Spleen (tissue), 7 donors: ENCODE data around the gene MICALL2.

Experiments
- CTCF ChIP-seq, 11 experiments: fragments of 200-600 bp in 7 of 11; fragments of 450-650 bp in 4 of 11; sonication (generic) in 4 of 11; IDR thresholded peaks in 8 of 11; conservative IDR thresholded peaks in 3 of 11; 1 replicate in 7 of 11; 2 replicates in 4 of 11; pipeline versions ENCODE4 v1.4.0 to v1.8.0; 2016 to 2021; ENCODE audit warnings: antibody characterized with exemption in 11 of 11, inconsistent platforms in 4 of 11, mild to moderate bottlenecking in 1 of 11
- POLR2A ChIP-seq, 3 donors: fragments of 450-650 bp; IDR thresholded peaks; one replicate each; pipeline ENCODE4 v1.5.1; 2017; ENCODE audit warnings: antibody characterized with exemption in 3 of 3, mild to moderate bottlenecking in 1 of 3
- donor health status: DM: no; HTN: no; CAD: no; lungs with moderate emphysema.
- donor health status: DM: no; HTN: no; CAD: no.
- donor health status: DM: no; HTN: no; CAD: no.

- TF ChIP-seq CTCF (IDR thresholded peaks at IDR 0.05 in 8 of 11, conservative IDR thresholded peaks at IDR 0.05 in 3 of 11) = no peak
- no peak for TF ChIP-seq POLR2A (IDR thresholded peaks at IDR 0.05)
These were observed 18.6 kb downstream of the MICALL2 start for GRCh38 chr7:1440620-1441019.
